Measurements from ENCODE around the gene CBX6. TPM values are rescaled to one million over a fixed set of nuclear protein-coding genes. Genes with fewer than 3 reads are reported as not detected.

Gene CBX6
- polyA plus RNA-seq, 4 donors, result 1.1 to 16.0 (median 9.5) TPM

- WGBS, 3 donors, result 50 to 63% (median 50%) methylated on average over 1 of the region's 1 CpG
- no peak for DNase-seq
- Histone ChIP-seq H3K27ac (ENCODE audit: low read depth in 1 of 3, low read length in 2 of 3) (no peak overlapping the region), H3K9me3 (ENCODE audit: control insufficient read depth in 2 of 2, insufficient read depth in 1 of 2, low read depth in 1 of 2, low read length in 1 of 2) (no peaks in the 10 kb centered on the region), H3K27me3 (ENCODE audit: control insufficient read depth in 3 of 3, insufficient read depth in 3 of 3, low read length in 3 of 3) (peaks cover 0 to 4% (median 0%) of the 10 kb centered on the region in 3 donors), H3K4me3 (ENCODE audit: low read depth in 1 of 3, low read length in 3 of 3) (no peak overlapping the region), H3K36me3 (ENCODE audit: control insufficient read depth in 3 of 3, insufficient read depth in 2 of 3, low read depth in 1 of 3, low read length in 3 of 3) (no peaks in the 10 kb centered on the region), H3K4me1 (ENCODE audit: control insufficient read depth in 3 of 3, insufficient read depth in 2 of 3, low read depth in 1 of 3, low read length in 2 of 3) (no peaks in the 10 kb centered on the region)
- FAIRE-seq, result no peak
Measured at GRCh38 chr22:38852522-38852921, 19.5 kb downstream of the CBX6 start.

DNA sequence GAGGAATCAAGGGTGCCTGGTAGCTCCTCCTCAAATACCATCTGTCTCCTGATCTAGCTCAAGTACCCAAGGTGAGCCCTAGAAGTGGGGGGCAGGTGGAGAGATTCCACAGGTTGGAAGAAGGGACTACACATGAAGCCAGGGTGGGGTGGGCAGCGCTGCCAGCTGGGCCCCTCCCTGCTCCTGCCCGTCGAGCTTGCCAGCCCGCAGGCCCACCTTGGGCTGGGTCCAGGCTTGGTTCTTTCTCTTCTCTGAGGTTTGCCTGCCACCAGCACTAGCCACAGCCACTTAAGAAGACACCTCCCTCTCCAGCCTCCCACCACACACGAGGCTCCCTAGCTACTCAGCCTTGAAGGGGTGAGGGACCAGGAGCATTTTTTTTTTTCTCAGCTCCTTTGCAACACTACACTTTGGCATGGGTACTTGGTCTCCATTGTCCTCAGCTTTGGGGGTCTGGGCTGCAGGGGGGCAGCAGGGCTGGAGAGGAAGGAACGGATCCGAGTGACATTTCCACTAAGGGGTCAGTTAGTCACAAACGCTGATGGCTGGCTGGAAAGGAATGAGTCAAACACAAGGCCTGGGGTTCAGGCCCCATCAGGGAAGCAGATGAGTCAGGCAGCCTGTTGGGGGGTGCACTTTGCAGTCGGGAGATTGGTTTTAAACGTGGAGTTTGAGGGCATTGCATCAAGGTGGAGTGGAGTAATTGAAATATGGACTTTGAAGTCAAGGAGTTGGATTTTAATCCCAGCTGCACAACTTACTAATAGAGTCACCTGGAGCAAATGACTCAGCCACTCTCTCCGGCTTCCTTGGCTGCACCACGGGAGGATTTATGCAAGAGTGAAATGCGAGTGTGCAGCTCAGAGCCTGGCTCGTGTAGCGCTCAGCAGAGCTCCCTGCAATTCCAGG lies 20.8 kb downstream of the CBX6 start:
- FAIRE-seq (no peak), DNase-seq (peak; percentile 25 to 45)
- WGBS, 3 donors, result 28 to 48% (median 43%) methylated on average over 15 of the region's 15 CpGs

DNA sequence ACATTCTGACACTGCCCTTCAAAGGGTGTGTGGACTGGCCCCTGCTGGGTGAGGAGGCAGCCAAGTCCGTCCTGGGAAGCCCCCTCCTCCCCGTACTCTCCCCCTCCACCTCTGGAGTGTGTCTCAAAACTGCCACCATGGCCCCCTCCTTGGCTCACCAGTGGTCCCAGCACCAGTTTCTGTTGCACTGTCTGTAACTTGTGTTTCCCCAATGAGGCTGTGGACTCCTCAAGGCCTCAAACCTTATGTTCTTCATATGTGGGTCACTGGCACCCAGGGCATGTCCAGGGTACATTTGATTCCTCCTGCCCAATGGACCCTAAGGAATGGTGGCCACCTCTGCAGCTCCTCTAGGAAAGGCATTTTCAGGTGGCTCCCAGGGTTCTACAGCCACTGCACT lies 21.6 kb downstream of the CBX6 start:
- no peak for FAIRE-seq
- no peak for DNase-seq

More for the DNA sequence above, 20.8 kb downstream of the CBX6 start:
- Histone ChIP-seq H3K36me3 (ENCODE audit: control insufficient read depth in 3 of 3, insufficient read depth in 2 of 3, low read depth in 1 of 3, low read length in 3 of 3) (no peaks in the 10 kb centered on the region), H3K27me3 (ENCODE audit: control insufficient read depth in 3 of 3, insufficient read depth in 3 of 3, low read length in 3 of 3) (peaks cover 0 to 4% (median 4%) of the 10 kb centered on the region in 3 donors), H3K9me3 (ENCODE audit: control insufficient read depth in 2 of 2, insufficient read depth in 1 of 2, low read depth in 1 of 2, low read length in 1 of 2) (no peaks in the 10 kb centered on the region), H3K27ac (ENCODE audit: low read depth in 1 of 3, low read length in 2 of 3) (no peak overlapping the region), H3K4me3 (ENCODE audit: low read depth in 1 of 3, low read length in 3 of 3) (no peak overlapping the region), H3K4me1 (ENCODE audit: control insufficient read depth in 3 of 3, insufficient read depth in 2 of 3, low read depth in 1 of 3, low read length in 2 of 3) (no peaks in the 10 kb centered on the region)

DNA sequence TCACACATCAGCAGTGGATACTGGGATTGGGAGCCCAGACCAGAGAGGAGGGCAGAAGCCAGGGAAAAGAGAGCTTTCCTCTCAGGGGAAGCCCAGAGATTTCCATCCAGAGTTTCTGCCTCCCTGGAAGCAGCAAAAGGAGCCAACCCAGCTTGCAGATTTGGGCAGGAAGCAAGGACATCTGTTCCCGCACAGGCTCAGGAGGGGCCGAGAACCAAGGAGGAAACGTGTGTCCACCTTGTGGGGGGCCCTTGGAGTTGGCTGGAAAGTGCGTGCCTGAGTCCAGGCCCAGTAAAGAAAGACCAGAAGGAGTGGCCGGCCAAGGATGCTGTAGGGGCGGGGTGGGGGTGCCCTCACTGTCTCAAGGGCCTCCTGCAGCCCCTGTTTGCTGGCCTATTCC lies 22.2 kb downstream of the CBX6 start:
- peaks cover 0 to 7% (median 4%) of the 10 kb centered on the region in 3 donors for H3K27me3 ChIP-seq (ENCODE audit: control insufficient read depth in 3 of 3, insufficient read depth in 3 of 3, low read length in 3 of 3)
- no peaks in the 10 kb centered on the region for H3K9me3 ChIP-seq (ENCODE audit: control insufficient read depth in 2 of 2, insufficient read depth in 1 of 2, low read depth in 1 of 2, low read length in 1 of 2)
- FAIRE-seq (no peak), DNase-seq (no peak)
- no peaks in the 10 kb centered on the region for H3K36me3 ChIP-seq (ENCODE audit: control insufficient read depth in 3 of 3, insufficient read depth in 2 of 3, low read depth in 1 of 3, low read length in 3 of 3)
- H3K4me1 ChIP-seq (ENCODE audit: control insufficient read depth in 3 of 3, insufficient read depth in 2 of 3, low read depth in 1 of 3, low read length in 2 of 3), result no peaks in the 10 kb centered on the region
- H3K27ac ChIP-seq (ENCODE audit: low read depth in 1 of 3, low read length in 2 of 3), result no peak overlapping the region
- no peak overlapping the region for H3K4me3 ChIP-seq (ENCODE audit: low read depth in 1 of 3, low read length in 3 of 3)
- 64 to 75% (median 68%) methylated on average over 5 to 6 of the region's 6 CpGs for WGBS, 3 donors

More for the DNA sequence above, 21.6 kb downstream of the CBX6 start:
- Histone ChIP-seq H3K4me1 (ENCODE audit: control insufficient read depth in 3 of 3, insufficient read depth in 2 of 3, low read depth in 1 of 3, low read length in 2 of 3) (no peaks in the 10 kb centered on the region), H3K27ac (ENCODE audit: low read depth in 1 of 3, low read length in 2 of 3) (no peak overlapping the region), H3K4me3 (ENCODE audit: low read depth in 1 of 3, low read length in 3 of 3) (no peak overlapping the region), H3K9me3 (ENCODE audit: control insufficient read depth in 2 of 2, insufficient read depth in 1 of 2, low read depth in 1 of 2, low read length in 1 of 2) (no peaks in the 10 kb centered on the region), H3K27me3 (ENCODE audit: control insufficient read depth in 3 of 3, insufficient read depth in 3 of 3, low read length in 3 of 3) (peaks cover 0 to 4% (median 4%) of the 10 kb centered on the region in 3 donors), H3K36me3 (ENCODE audit: control insufficient read depth in 3 of 3, insufficient read depth in 2 of 3, low read depth in 1 of 3, low read length in 3 of 3) (no peaks in the 10 kb centered on the region)
- 58 to 63% (median 60%) methylated on average over 2 of the region's 2 CpGs for WGBS, 3 donors

GRCh38 chr22:38846412-38846811 lies 25.6 kb downstream of the CBX6 start:
- DNase-seq (no peak), FAIRE-seq (no peak)
- Histone ChIP-seq H3K9me3 (ENCODE audit: control insufficient read depth in 2 of 2, insufficient read depth in 1 of 2, low read depth in 1 of 2, low read length in 1 of 2) (no peaks in the 10 kb centered on the region), H3K27ac (ENCODE audit: low read depth in 1 of 3, low read length in 2 of 3) (no peak overlapping the region), H3K36me3 (ENCODE audit: control insufficient read depth in 3 of 3, insufficient read depth in 2 of 3, low read depth in 1 of 3, low read length in 3 of 3) (no peaks in the 10 kb centered on the region), H3K27me3 (ENCODE audit: control insufficient read depth in 3 of 3, insufficient read depth in 3 of 3, low read length in 3 of 3) (peaks cover 0 to 16% (median 13%) of the 10 kb centered on the region in 3 donors), H3K4me1 (ENCODE audit: control insufficient read depth in 3 of 3, insufficient read depth in 2 of 3, low read depth in 1 of 3, low read length in 2 of 3) (peaks cover 0 to 9% (median 0%) of the 10 kb centered on the region in 3 donors), H3K4me3 (ENCODE audit: low read depth in 1 of 3, low read length in 3 of 3) (no peak overlapping the region)
- WGBS, 3 donors, result 74 to 85% (median 77%) methylated on average over 1 of the region's 1 CpG

- no peak overlapping the region for H3K4me3 ChIP-seq (ENCODE audit: low read depth in 1 of 3, low read length in 3 of 3)
Measured at GRCh38 chr22:38845004-38845740, 26.8 kb downstream of the CBX6 start.

GRCh38 chr22:38844315-38845003 lies 27.6 kb downstream of the CBX6 start:
- Histone ChIP-seq H3K36me3 (ENCODE audit: control insufficient read depth in 3 of 3, insufficient read depth in 2 of 3, low read depth in 1 of 3, low read length in 3 of 3) (peaks cover 0 to 2% (median 0%) of the 10 kb centered on the region in 3 donors), H3K27ac (ENCODE audit: low read depth in 1 of 3, low read length in 2 of 3) (no peak overlapping the region), H3K4me1 (ENCODE audit: control insufficient read depth in 3 of 3, insufficient read depth in 2 of 3, low read depth in 1 of 3, low read length in 2 of 3) (peaks cover 0 to 15% (median 0%) of the 10 kb centered on the region in 3 donors), H3K27me3 (ENCODE audit: control insufficient read depth in 3 of 3, insufficient read depth in 3 of 3, low read length in 3 of 3) (peaks cover 0 to 16% (median 13%) of the 10 kb centered on the region in 3 donors), H3K4me3 (ENCODE audit: low read depth in 1 of 3, low read length in 3 of 3) (peak overlapping the region in 2 of 3 donors; percentile 14 to 49), H3K9me3 (ENCODE audit: control insufficient read depth in 2 of 2, insufficient read depth in 1 of 2, low read depth in 1 of 2, low read length in 1 of 2) (no peaks in the 10 kb centered on the region)
- DNase-seq (no peak), FAIRE-seq (no peak)
- 6 to 14% (median 7%) methylated on average over 16 to 22 of the region's 22 CpGs for WGBS, 3 donors

More at GRCh38 chr22:38845004-38845740, 26.8 kb downstream of the CBX6 start:
- peaks cover 0 to 2% (median 0%) of the 10 kb centered on the region in 3 donors for H3K36me3 ChIP-seq (ENCODE audit: control insufficient read depth in 3 of 3, insufficient read depth in 2 of 3, low read depth in 1 of 3, low read length in 3 of 3)
- no peaks in the 10 kb centered on the region for H3K9me3 ChIP-seq (ENCODE audit: control insufficient read depth in 2 of 2, insufficient read depth in 1 of 2, low read depth in 1 of 2, low read length in 1 of 2)
- DNase-seq (no peak), FAIRE-seq (no peak)
- 58 to 66% (median 65%) methylated on average over 17 of the region's 17 CpGs for WGBS, 3 donors
- H3K27ac ChIP-seq (ENCODE audit: low read depth in 1 of 3, low read length in 2 of 3), result no peak overlapping the region
- peaks cover 0 to 15% (median 0%) of the 10 kb centered on the region in 3 donors for H3K4me1 ChIP-seq (ENCODE audit: control insufficient read depth in 3 of 3, insufficient read depth in 2 of 3, low read depth in 1 of 3, low read length in 2 of 3)
- peaks cover 0 to 16% (median 13%) of the 10 kb centered on the region in 3 donors for H3K27me3 ChIP-seq (ENCODE audit: control insufficient read depth in 3 of 3, insufficient read depth in 3 of 3, low read length in 3 of 3)

Measured in small intestine (tissue), 7 donors.